ENCODE data around the gene ZNF766. TPM values are rescaled to one million over a fixed set of nuclear protein-coding genes. Genes with fewer than 3 reads are reported as not detected.

The ZNF766 gene
- total RNA-seq, 1 experiment from 2014 or later = 13.9 TPM

GRCh38 chr19:52237771-52238400 is 31.5 kb upstream of the ZNF766 start:
- in situ Hi-C loops (cut with HindIII; ENCODE audit: low pct_unique_long_range_greater_than_20kb, low sequenced_read_pairs) (no loop called here), intact Hi-C loops (cut with micrococcal nuclease; ENCODE audit: unreplicated experiment) (loop anchor here (2.0 kb wide), 1 partner anchor 99 kb away; the partner anchor contains the start of gene ZNF616)
- peak; percentile 47 for DNase-seq (ENCODE audit: low read depth, low spot score)
- no peak overlapping the region for H3K27ac ChIP-seq (ENCODE audit: low read length)
- no TSS peak for BruUV-seq (replicated peaks)
- 0 out of 2 replicates have a peak, but pooled peaks have one; percentile 53 for ATAC-seq
- H3K4me3 ChIP-seq (ENCODE audit: low read depth in 2 of 2, low read length in 2 of 2) = no peak overlapping the region
- H3K9me3 ChIP-seq (ENCODE audit: control insufficient read depth, insufficient read depth, low read depth, low read length) = no peaks in the 10 kb centered on the region
- TF ChIP-seq, protein P1, sequence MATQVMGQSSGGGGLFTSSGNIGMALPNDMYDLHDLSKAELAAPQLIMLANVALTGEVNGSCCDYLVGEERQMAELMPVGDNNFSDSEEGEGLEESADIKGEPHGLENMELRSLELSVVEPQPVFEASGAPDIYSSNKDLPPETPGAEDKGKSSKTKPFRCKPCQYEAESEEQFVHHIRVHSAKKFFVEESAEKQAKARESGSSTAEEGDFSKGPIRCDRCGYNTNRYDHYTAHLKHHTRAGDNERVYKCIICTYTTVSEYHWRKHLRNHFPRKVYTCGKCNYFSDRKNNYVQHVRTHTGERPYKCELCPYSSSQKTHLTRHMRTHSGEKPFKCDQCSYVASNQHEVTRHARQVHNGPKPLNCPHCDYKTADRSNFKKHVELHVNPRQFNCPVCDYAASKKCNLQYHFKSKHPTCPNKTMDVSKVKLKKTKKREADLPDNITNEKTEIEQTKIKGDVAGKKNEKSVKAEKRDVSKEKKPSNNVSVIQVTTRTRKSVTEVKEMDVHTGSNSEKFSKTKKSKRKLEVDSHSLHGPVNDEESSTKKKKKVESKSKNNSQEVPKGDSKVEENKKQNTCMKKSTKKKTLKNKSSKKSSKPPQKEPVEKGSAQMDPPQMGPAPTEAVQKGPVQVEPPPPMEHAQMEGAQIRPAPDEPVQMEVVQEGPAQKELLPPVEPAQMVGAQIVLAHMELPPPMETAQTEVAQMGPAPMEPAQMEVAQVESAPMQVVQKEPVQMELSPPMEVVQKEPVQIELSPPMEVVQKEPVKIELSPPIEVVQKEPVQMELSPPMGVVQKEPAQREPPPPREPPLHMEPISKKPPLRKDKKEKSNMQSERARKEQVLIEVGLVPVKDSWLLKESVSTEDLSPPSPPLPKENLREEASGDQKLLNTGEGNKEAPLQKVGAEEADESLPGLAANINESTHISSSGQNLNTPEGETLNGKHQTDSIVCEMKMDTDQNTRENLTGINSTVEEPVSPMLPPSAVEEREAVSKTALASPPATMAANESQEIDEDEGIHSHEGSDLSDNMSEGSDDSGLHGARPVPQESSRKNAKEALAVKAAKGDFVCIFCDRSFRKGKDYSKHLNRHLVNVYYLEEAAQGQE (IDR thresholded peaks at IDR 0.05; ENCODE audit: insufficient read depth in 1 of 2, low read depth in 2 of 2, low read length in 1 of 2) = no peak
- TF ChIP-seq SIN3A (IDR thresholded peaks at IDR 0.05; ENCODE audit: borderline replicate concordance, insufficient read depth, low read depth, low read length) = no peak
- peak; percentile 83 for TF ChIP-seq CTCF (IDR thresholded peaks at IDR 0.05)
- no peaks in the 10 kb centered on the region for H3K4me1 ChIP-seq (ENCODE audit: control insufficient read depth, insufficient read depth, low read length)
- ChIA-PET CTCF (interaction anchor here (0.5 kb wide), 2 partner anchors 389 to 535 kb away, joined by 3 read pairs; no protein-coding TSS in a partner anchor), POLR2A (no interaction called here)
- H3K36me3 ChIP-seq (ENCODE audit: control insufficient read depth, insufficient read depth, low read length) = no peaks in the 10 kb centered on the region
- no peaks in the 10 kb centered on the region for H3K27me3 ChIP-seq (ENCODE audit: control insufficient read depth, insufficient read depth, low read length)

- POLR2A ChIA-PET = no interaction called here
- intact Hi-C loops (cut with micrococcal nuclease; ENCODE audit: unreplicated experiment) (no loop called here), in situ Hi-C loops (cut with HindIII; ENCODE audit: low pct_unique_long_range_greater_than_20kb, low sequenced_read_pairs) (no loop called here)
- Histone ChIP-seq H3K27ac (ENCODE audit: low read length) (no peak overlapping the region), H3K4me1 (ENCODE audit: control insufficient read depth, insufficient read depth, low read length) (no peaks in the 10 kb centered on the region), H3K36me3 (ENCODE audit: control insufficient read depth, insufficient read depth, low read length) (no peaks in the 10 kb centered on the region), H3K27me3 (ENCODE audit: control insufficient read depth, insufficient read depth, low read length) (no peaks in the 10 kb centered on the region), H3K4me3 (ENCODE audit: low read depth in 2 of 2, low read length in 2 of 2) (no peak overlapping the region), H3K9me3 (ENCODE audit: control insufficient read depth, insufficient read depth, low read depth, low read length) (no peaks in the 10 kb centered on the region)
- no TSS peak for BruUV-seq (replicated peaks)
- CTCF ChIA-PET = no interaction called here
- TF ChIP-seq POLR2AphosphoS5 (IDR thresholded peaks at IDR 0.05; ENCODE audit: low read depth, low read length) (no peak), SIN3A (IDR thresholded peaks at IDR 0.05; ENCODE audit: borderline replicate concordance, insufficient read depth, low read depth, low read length) (no peak), TCF7L2 (IDR thresholded peaks at IDR 0.05; ENCODE audit: low read depth, low read length) (no peak), CTCF (IDR thresholded peaks at IDR 0.05) (no peak)
- TF ChIP-seq, protein P1 (IDR thresholded peaks at IDR 0.05; ENCODE audit: insufficient read depth in 1 of 2, low read depth in 2 of 2, low read length in 1 of 2) = no peak
- ATAC-seq = no peak
- no peak for DNase-seq (ENCODE audit: low read depth, low spot score)
These were observed 25.4 kb upstream of the ZNF766 start for GRCh38 chr19:52244021-52244420.
